GM12874 (cell line): ENCODE measurements around the gene ZBTB6.

Experiments used
- TF ChIP-seq, protein P1 (sequence below): IDR thresholded peaks from 2 replicates; pipeline ENCODE4 v1.5.1; 2011; ENCODE audit warnings: low read depth, mild to moderate bottlenecking, control low read depth, low read length, moderate library complexity; ENCODE audit not compliant: insufficient read depth

The ZBTB6 gene

DNA sequence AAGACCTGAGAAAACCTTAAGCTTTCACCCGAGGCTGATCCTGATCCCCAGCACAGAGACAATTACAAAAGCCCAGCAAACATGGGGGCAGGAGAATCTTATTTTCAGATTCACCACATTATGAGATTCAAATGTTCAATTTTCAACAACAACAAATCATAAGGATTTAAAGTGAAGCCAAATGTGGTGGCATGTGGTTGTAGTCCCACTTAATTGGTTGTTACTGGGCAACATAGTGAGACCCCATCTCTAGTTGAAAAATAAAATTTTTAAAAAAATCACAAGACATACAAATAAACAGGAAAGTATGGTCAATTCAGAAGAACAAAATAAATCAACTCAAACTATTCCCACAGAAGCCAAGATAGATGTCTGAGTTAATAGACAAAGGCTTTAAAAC is 23.8 kb upstream of the ZBTB6 start:
- TF ChIP-seq, protein P1, sequence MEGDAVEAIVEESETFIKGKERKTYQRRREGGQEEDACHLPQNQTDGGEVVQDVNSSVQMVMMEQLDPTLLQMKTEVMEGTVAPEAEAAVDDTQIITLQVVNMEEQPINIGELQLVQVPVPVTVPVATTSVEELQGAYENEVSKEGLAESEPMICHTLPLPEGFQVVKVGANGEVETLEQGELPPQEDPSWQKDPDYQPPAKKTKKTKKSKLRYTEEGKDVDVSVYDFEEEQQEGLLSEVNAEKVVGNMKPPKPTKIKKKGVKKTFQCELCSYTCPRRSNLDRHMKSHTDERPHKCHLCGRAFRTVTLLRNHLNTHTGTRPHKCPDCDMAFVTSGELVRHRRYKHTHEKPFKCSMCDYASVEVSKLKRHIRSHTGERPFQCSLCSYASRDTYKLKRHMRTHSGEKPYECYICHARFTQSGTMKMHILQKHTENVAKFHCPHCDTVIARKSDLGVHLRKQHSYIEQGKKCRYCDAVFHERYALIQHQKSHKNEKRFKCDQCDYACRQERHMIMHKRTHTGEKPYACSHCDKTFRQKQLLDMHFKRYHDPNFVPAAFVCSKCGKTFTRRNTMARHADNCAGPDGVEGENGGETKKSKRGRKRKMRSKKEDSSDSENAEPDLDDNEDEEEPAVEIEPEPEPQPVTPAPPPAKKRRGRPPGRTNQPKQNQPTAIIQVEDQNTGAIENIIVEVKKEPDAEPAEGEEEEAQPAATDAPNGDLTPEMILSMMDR: no peak

DNA sequence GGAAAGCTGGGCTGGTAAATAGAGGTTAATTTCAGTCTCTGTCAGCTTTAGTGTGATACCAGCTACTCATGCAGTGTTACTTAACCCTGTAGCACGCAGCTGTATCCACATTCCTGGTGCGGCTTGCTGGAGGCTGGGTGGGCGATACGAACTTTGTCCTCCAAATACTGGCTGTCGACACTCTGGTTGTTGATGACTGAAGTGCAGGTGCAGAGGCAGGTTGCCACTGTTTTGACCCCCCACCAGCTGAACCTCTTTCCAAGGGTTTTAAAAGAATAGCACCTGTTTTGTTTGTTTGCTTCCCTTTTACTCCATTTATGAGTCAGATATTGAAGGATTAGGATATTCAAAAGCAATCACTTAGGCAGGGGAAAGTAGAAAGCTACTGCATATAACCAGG is 23.3 kb upstream of the ZBTB6 start:
- TF ChIP-seq, protein P1: no peak

DNA sequence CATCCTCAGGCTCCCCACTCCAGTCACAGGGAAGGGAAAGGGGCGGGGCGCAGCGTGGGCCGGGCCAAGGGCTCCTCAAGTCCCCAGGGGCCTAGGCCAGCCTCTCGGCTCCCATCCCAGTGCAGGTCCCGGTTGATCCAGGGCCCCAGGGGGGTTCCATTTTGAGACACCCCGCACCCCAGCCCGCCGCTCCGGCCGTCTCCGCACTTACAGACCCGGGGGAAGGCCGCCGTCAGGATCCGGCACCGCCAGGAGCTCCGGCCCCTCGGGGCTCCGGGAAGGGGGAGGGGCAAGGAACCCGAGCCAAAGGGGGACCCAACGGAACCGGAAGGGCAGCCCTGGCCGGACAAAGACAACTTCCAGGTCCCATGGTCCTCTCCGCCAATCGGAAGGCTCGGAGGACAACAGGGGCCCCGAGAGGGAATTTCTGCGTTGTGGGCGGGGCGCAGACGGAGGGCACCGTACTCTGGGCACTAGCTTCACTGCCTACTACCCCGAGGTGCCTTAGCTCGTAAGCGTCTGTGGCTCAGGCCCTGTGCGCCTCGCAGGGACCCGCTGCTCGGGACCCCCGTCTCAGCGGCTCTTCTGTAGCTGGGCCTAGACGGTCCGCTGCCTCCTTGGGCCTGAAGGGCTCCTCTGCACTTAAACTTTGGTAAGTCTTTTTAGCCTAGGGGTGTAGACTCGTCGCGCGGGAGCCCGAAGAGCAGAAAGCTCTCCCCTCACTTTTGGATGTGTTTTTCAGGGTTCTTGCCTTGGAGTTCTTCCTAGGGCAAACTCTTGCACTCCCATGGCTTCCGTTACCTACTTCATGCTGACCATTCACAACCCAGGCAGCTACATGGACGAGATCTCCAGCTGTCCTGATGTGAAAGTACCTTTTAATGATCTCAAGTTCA is 18.4 kb upstream of the ZBTB6 start, which contains the start of gene ZBTB26:
Gene ZBTB26 (minus strand): TSS at position 287 of the 896 bp plus-strand sequence. CDS start 11,578 bp downstream, outside the sequence.
- TF ChIP-seq, protein P1: no peak

DNA sequence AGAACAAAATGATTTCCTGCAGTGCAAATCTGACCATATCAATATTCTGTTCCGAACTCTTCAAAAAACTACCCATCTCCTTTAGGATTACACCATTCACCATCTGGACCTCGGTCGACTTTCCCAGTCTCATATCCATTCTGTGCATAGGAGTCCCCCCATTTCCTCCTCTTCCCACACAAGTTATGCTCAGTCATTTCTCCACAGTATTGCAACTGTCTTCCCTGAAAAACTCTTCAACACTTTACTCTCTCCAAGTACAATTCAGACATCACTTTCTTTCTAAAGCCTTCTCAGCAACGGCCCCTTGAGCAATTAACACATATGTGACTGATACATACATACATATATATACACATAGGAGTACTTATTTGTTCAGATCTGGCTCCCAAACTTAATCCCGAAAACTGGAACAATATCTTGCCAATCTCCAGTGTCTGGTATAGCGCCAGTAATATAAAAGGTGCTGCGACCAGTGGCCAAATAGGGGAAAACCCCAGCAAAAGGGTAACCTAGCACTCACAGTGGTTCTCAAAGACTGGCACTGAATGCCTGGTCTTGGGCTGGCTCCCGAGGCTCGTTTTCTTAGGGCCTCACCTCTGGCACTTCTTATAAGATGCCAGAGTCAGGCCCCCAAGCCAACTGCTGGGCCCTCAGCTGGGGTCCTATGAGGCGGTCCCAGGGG is 17.6 kb upstream of the ZBTB6 start:
- TF ChIP-seq, protein P1: no peak

DNA sequence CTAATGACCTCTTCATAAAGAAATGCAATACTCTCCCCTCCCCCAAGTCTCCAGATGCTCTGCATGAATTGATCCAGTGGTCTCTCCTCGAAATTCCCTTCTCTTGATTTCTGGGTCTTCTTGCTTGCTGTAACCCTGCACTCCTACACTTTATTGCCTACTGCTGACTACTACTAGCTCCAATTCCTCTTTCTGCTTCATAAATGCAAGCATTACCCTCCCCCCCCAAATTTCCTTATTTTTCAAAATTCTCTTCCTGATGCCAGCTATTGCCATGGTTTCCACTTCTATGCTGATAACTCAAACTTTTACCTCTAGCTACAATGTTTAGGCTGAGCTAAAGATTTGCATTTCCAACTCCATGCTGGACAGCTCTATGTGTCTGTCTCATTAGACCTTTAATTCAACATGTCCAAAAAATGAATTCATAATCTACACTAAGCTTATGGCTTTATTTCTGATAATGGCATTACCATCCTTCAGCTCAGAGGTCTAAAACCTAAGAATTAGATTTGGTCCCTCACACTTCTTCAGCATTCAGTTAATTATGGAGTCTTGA is 16.8 kb upstream of the ZBTB6 start:
- TF ChIP-seq, protein P1: no peak

DNA sequence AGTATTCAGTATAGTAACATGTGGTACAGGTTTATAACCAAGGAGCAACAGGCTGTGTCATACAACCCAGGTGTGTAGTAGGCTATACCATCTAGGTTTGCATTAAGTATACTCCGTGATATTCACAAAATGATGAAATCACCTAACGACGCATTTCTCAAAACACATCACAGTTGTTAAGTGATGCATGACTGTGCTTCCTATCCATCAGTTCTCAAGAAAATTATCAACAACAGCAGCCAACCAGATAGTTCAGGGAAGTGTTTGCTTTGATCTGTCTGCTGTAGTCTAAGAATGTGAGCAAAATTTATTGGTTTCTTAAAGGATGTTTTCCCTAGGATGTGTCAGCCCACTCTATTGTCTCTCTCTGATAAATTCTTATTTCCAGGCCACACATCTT is 10.8 kb upstream of the ZBTB6 start:
- TF ChIP-seq, protein P1: no peak

DNA sequence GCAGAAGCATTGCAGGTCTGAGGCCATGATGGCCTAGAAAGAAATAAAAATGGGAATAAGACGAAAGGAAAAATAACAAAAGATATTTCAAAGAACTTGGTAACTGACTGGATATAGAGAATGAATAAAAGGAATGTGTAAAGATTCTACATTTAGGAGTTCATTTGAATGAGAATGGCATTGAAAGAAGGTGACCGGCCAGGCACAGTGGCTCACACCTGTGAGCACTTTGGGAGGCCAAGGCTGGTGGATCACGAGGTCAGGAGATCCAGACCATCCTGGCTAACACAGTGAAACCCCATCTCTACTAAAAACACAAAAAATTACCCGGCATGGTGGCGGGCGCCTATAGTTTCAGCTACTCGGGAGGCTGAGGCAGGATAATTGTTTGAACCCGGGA is 9.6 kb upstream of the ZBTB6 start:
- TF ChIP-seq, protein P1: no peak
